Karpas-422 (cell line): ENCODE measurements around the gene VGLL4. TPM values are rescaled to one million over a fixed set of nuclear protein-coding genes. Genes with fewer than 3 reads are reported as not detected.
A peak's percentile ranks its signal among the peaks of the same experiment; 100 is the strongest.

Experiments
- DNase-seq: peaks from one replicate; pipeline ENCODE4 v3.0.0-alpha.2; 2015
- H2AFZ ChIP-seq: fragments of 200-600 bp; sonication (generic); 2 replicates; pipeline ENCODE4 v1.6.1; 2014; ENCODE audit warnings: antibody characterized with exemption, low read length, mixed read lengths
- H3K27ac ChIP-seq: fragments of 200-600 bp; sonication (generic); 2 replicates; pipeline ENCODE4 v1.5.1; 2014; ENCODE audit warnings: mild to moderate bottlenecking, low read length, moderate library complexity
- H3K27me3 ChIP-seq: fragments of 200-600 bp; sonication (generic); 2 replicates; pipeline ENCODE4 v1.6.1; 2014; ENCODE audit warnings: low read length, mixed read lengths
- H3K36me3 ChIP-seq: fragments of 200-600 bp; sonication (generic); 2 replicates; pipeline ENCODE4 v1.6.1; 2014; ENCODE audit warnings: low read length, mixed read lengths; ENCODE audit not compliant: insufficient read depth
- H3K4me1 ChIP-seq: fragments of 200-600 bp; sonication (generic); 2 replicates; pipeline ENCODE4 v1.6.1; 2014; ENCODE audit warnings: mild to moderate bottlenecking, low read length, mixed read lengths
- H3K4me2 ChIP-seq: fragments of 200-600 bp; sonication (generic); 2 replicates; pipeline ENCODE4 v1.6.1; 2014; ENCODE audit warnings: low read length, low read depth, mild to moderate bottlenecking; ENCODE audit not compliant: poor library complexity, severe bottlenecking
- H3K4me3 ChIP-seq: fragments of 200-600 bp; sonication (generic); 2 replicates; pipeline ENCODE4 v1.5.1; 2014; ENCODE audit warnings: mild to moderate bottlenecking, antibody characterized with exemption, low read length, mixed read lengths
- H3K79me2 ChIP-seq: fragments of 200-600 bp; sonication (generic); 2 replicates; pipeline ENCODE4 v1.6.1; 2014; ENCODE audit warnings: mild to moderate bottlenecking, low read length, mixed read lengths
- H3K9ac ChIP-seq: fragments of 200-600 bp; sonication (generic); 2 replicates; pipeline ENCODE4 v1.6.0; 2014; ENCODE audit warnings: low read length
- H3K9me2 ChIP-seq: fragments of 200-600 bp; sonication (generic), shearing (Covaris generic); replicated peaks from 2 replicates; pipeline ENCODE4 v1.6.0; 2014; ENCODE audit warnings: mild to moderate bottlenecking, low read length, moderate library complexity; ENCODE audit not compliant: insufficient read depth
- H3K9me3 ChIP-seq: fragments of 300-700, 200-600 bp; sonication (generic); 2 replicates; pipeline ENCODE4 v1.6.1; 2014; ENCODE audit warnings: low read length, mixed read lengths
- H4K20me1 ChIP-seq: fragments of 200-600 bp; sonication (generic); 2 replicates; pipeline ENCODE4 v1.6.1; 2014; ENCODE audit warnings: mild to moderate bottlenecking, antibody characterized with exemption, low read length, low read depth; ENCODE audit not compliant: insufficient read depth
- total RNA-seq: library from RNA; depleted of rRNA; stranded (reverse); fragments of >200 nt; shearing (Covaris generic); gene quantifications from 2 replicates; pipeline ENCODE4 v1.2.3, GENCODE V29; 2014; ENCODE audit warnings: low replicate concordance

Gene VGLL4
- total RNA-seq, 1 experiment from 2014 or later, result 152 TPM

DNA sequence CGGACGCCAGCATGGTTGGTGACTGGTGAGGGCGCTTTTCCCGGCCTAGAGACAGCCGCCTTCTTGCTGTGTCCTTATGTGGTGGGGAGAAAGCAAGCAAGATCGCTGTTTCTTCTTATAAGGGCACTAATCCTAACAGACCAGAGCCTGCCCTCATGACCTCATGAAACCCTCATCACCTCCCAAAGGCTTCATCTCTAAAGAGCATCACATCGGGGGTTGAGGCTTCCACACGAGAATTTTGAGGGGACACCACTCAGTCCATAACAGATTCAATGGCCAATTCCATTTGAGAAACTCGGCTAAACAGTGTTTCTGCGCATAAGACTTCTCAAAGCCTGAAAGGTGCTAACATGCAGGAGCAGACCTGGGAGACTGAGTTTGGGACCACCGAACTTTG lies 54.0 kb downstream of the VGLL4 start:
- no peak for DNase-seq
- H3K9me3 ChIP-seq, result no peaks in the 10 kb centered on the region
- H4K20me1 ChIP-seq, result peaks cover 16% of the 10 kb centered on the region; the same call in 1 of the 2 replicates
- H3K36me3 ChIP-seq, result peaks cover 3% of the 10 kb centered on the region
- no peaks in the 10 kb centered on the region for H3K27me3 ChIP-seq
- H3K9ac ChIP-seq, result no peak overlapping the region
- H3K27ac ChIP-seq, result no peak overlapping the region
- no peak overlapping the region for H2AFZ ChIP-seq
- no peak overlapping the region for H3K4me2 ChIP-seq
- no peaks in the 10 kb centered on the region for H3K9me2 ChIP-seq
- peaks cover 86% of the 10 kb centered on the region for H3K4me1 ChIP-seq
- peaks cover 100% of the 10 kb centered on the region for H3K79me2 ChIP-seq
- no peak overlapping the region for H3K4me3 ChIP-seq

DNA sequence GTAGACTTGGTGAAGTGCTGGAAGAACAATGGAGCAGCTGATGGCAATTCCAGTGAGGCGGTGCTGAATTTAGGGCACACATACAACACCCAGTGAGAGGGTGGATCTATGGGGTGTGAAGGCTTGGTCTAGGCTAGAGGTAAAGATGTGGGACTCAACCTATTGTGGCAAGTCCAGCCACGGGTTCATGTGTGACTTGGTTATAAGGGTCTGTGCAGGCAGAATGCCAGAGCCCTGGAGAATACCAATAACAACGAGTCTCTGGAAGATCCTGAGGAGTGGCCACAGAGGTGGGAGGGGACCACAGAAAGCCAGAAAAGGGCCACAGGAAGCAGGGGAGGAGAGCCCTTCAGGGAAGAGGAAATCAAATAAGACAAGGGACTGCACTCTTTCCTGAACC lies 55.0 kb downstream of the VGLL4 start:
- H3K36me3 ChIP-seq, result peaks cover 4% of the 10 kb centered on the region; the same call in 1 of the 2 replicates
- no peak overlapping the region for H3K27ac ChIP-seq
- no peaks in the 10 kb centered on the region for H3K9me3 ChIP-seq
- no peak overlapping the region for H3K9ac ChIP-seq
- no peak overlapping the region for H2AFZ ChIP-seq
- no peak overlapping the region for H3K4me3 ChIP-seq
- DNase-seq, result no peak
- peaks cover 13% of the 10 kb centered on the region; the same call in 1 of the 2 replicates for H4K20me1 ChIP-seq
- H3K79me2 ChIP-seq, result peaks cover 100% of the 10 kb centered on the region
- peaks cover 86% of the 10 kb centered on the region for H3K4me1 ChIP-seq
- H3K27me3 ChIP-seq, result no peaks in the 10 kb centered on the region
- no peaks in the 10 kb centered on the region for H3K9me2 ChIP-seq
- no peak overlapping the region for H3K4me2 ChIP-seq

DNA sequence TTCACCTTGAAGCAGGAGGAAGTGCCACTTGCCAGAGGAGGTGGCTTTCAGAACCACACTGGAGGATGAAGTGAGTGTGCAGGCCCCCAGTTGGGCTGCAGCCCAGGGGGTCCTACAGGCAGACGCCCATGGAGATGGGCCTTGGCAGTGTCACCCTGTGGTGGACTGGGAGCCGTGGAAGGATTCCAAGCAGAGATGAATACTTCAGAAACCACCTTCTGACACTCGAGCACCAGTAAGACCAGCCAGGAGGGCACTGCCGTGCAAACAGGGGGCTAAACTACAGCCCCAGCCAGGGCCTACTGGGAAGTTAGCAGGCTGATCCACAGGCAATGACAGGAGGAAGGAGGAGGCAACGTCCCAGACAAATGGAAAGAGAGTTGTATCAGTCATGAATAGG lies 55.4 kb downstream of the VGLL4 start:
- H3K9me2 ChIP-seq, result no peaks in the 10 kb centered on the region
- H3K27me3 ChIP-seq, result no peaks in the 10 kb centered on the region
- H3K9ac ChIP-seq, result no peak overlapping the region
- no peak overlapping the region for H3K4me2 ChIP-seq
- H3K4me3 ChIP-seq, result no peak overlapping the region
- peaks cover 86% of the 10 kb centered on the region for H3K4me1 ChIP-seq
- DNase-seq, result no peak
- H3K9me3 ChIP-seq, result no peaks in the 10 kb centered on the region
- H3K79me2 ChIP-seq, result peaks cover 100% of the 10 kb centered on the region
- peaks cover 17% of the 10 kb centered on the region; the same call in 1 of the 2 replicates for H4K20me1 ChIP-seq
- no peak overlapping the region for H3K27ac ChIP-seq
- H2AFZ ChIP-seq, result no peak overlapping the region
- peaks cover 4% of the 10 kb centered on the region; the same call in 1 of the 2 replicates for H3K36me3 ChIP-seq

DNA sequence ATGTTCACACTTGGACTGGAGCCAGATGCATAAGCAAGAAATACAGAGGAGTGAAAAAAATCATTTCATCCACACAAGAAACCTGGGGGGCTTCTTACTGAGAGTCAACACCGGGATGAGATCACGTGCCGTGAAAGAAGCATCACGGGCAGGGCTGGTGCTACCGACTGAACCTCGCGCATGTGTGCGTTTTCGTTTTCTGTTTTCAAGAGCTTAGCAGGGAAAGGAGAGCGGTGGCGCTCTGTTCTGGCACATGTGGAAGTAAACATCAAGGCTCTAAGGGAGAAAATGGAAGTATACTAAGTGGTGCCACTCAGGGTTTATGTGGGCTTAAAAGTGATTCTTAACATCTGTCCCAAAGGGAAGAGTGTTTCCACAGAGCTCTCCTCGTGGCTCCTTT lies 55.9 kb downstream of the VGLL4 start:
- peaks cover 100% of the 10 kb centered on the region for H3K79me2 ChIP-seq
- DNase-seq, result no peak
- H3K9me3 ChIP-seq, result no peaks in the 10 kb centered on the region
- no peak overlapping the region for H3K4me2 ChIP-seq
- H3K27ac ChIP-seq, result no peak overlapping the region
- H3K9me2 ChIP-seq, result no peaks in the 10 kb centered on the region
- H3K27me3 ChIP-seq, result no peaks in the 10 kb centered on the region
- peaks cover 22% of the 10 kb centered on the region; the same call in 1 of the 2 replicates for H4K20me1 ChIP-seq
- peaks cover 88% of the 10 kb centered on the region for H3K4me1 ChIP-seq
- peaks cover 4% of the 10 kb centered on the region; the same call in 1 of the 2 replicates for H3K36me3 ChIP-seq
- H2AFZ ChIP-seq, result no peak overlapping the region
- no peak overlapping the region for H3K9ac ChIP-seq
- no peak overlapping the region for H3K4me3 ChIP-seq

DNA sequence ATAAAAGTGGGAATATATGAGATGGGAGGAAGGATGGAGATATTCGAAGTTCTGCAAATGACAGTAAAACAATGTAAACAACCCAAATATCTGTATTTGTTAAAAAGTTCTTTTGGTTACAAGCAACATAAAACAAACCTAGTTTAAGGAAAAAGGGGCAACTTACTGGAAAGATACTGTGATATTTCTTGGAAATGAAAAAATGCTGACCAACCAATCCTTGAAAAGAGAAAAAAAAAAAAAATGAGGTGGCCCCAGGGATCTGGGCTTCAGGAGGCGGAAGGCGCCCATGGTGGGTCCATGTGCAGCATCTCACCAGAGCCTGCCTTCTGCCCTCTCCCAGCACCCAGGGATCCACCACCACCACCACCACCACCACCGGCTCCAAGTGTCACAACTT lies 59.1 kb downstream of the VGLL4 start:
- H3K4me3 ChIP-seq, result no peak overlapping the region
- H3K27ac ChIP-seq, result no peak overlapping the region
- H3K4me2 ChIP-seq, result peak overlapping the region; percentile 17
- H3K36me3 ChIP-seq, result peaks cover 7% of the 10 kb centered on the region; the same call in 1 of the 2 replicates
- no peak overlapping the region for H2AFZ ChIP-seq
- H3K4me1 ChIP-seq, result peaks cover 70% of the 10 kb centered on the region
- no peaks in the 10 kb centered on the region for H3K27me3 ChIP-seq
- no peak overlapping the region for H3K9ac ChIP-seq
- no peaks in the 10 kb centered on the region for H3K9me2 ChIP-seq
- H3K79me2 ChIP-seq, result peaks cover 100% of the 10 kb centered on the region
- DNase-seq, result no peak
- peaks cover 25% of the 10 kb centered on the region; the same call in 1 of the 2 replicates for H4K20me1 ChIP-seq
- H3K9me3 ChIP-seq, result no peaks in the 10 kb centered on the region

DNA sequence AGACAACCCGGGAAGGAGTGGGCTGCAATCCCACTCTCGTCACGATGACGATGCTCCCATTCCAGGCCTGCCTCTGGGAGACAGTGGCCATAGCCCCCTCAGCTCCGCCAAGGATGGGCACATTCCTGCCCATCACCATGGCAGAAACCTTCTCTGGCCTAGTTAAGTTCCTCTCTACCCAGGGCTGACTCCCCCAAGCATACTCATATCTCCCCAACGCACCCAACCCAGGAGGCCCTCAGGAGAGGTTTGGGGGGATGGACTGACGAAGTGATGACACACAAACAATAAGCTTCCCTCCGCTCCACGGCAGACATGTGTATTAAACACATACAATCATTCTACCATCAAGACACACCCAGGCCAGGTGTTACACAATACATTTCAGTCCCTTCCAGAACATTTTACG lies 60.1 kb downstream of the VGLL4 start:
- Histone ChIP-seq H3K79me2 (peaks cover 99% of the 10 kb centered on the region), H4K20me1 (peaks cover 23% of the 10 kb centered on the region; the same call in 1 of the 2 replicates), H3K4me1 (peaks cover 67% of the 10 kb centered on the region), H3K9ac (peak overlapping the region; percentile 19; the same call in 1 of the 2 replicates), H3K27ac (peak overlapping the region; percentile 61), H2AFZ (no peak overlapping the region), H3K36me3 (peaks cover 7% of the 10 kb centered on the region; the same call in 1 of the 2 replicates), H3K9me3 (no peaks in the 10 kb centered on the region), H3K4me3 (no peak overlapping the region), H3K4me2 (peak overlapping the region; percentile 44), H3K9me2 (no peaks in the 10 kb centered on the region), H3K27me3 (no peaks in the 10 kb centered on the region)
- no peak for DNase-seq

DNA sequence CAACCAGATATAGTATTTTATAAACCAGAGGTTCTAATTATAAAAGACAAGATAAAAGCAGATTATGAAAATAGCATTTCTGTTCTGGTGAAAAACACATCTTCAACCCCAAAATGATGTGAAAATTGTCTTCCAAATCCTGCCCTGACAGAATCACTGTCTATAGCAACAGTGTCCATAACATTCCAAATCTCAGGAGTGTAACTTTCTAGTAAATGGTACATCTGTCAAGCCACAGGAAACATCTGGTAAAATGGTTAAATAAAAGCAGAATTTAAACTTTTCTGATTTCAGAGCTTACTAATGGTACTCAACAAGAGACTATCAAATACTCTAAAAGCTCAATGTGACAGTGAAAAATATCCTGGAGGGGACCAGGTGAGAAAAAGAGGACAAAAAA lies 60.5 kb downstream of the VGLL4 start:
- peak overlapping the region; percentile 61 for H3K27ac ChIP-seq

DNA sequence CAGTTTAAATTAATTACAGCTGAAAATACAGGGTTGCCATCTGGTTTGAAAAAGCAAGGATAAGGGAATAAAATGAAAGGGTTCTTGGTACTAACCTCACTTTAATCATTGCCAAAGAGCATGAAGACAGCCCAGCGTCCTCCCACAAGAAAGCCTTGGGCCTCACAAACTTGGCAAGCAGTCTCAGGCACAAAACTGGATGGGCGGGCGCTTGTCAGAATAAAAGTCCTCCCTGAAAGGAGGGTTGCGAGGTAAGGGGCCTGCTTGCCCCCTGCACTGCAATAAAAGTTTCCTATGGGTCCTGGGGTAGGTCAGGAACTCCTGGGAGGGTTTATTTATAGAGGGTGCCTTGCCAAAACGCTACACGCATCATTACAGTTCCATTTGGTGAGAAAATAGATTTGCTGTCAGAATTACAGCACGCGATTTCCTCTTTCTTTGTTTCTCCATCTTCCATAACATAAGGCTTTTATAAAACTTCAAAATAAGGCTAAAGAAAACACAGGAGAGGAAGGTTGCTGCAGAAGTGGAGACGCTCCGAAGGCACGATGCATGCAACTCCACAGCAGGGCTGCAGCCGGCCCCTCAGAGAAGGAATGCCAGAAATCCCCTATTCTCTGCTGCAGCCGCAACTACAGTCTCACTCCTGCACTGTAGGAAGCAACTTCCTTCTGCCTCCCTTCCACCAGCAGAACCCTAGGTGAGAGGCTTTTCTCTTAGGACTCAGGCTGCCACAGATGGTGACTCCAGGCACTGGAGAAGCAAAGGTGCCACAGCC lies 61.3 kb downstream of the VGLL4 start:
- Histone ChIP-seq H3K4me3 (no peak overlapping the region), H3K27ac (peak overlapping the region; percentile 61), H3K9me2 (no peaks in the 10 kb centered on the region), H3K27me3 (no peaks in the 10 kb centered on the region), H3K9me3 (no peaks in the 10 kb centered on the region), H3K9ac (peak overlapping the region; percentile 19; the same call in 1 of the 2 replicates), H3K4me2 (peak overlapping the region; percentile 44), H4K20me1 (peaks cover 28% of the 10 kb centered on the region), H3K79me2 (peaks cover 99% of the 10 kb centered on the region), H3K4me1 (peaks cover 56% of the 10 kb centered on the region), H3K36me3 (peaks cover 7% of the 10 kb centered on the region; the same call in 1 of the 2 replicates), H2AFZ (no peak overlapping the region)
- DNase-seq, result no peak

More for the DNA sequence above, 60.5 kb downstream of the VGLL4 start:
- Histone ChIP-seq H3K27me3 (no peaks in the 10 kb centered on the region), H3K9me3 (no peaks in the 10 kb centered on the region), H3K4me2 (peak overlapping the region; percentile 44), H4K20me1 (peaks cover 19% of the 10 kb centered on the region), H3K36me3 (peaks cover 7% of the 10 kb centered on the region; the same call in 1 of the 2 replicates), H3K4me1 (peaks cover 63% of the 10 kb centered on the region), H3K9me2 (no peaks in the 10 kb centered on the region), H2AFZ (no peak overlapping the region), H3K9ac (peak overlapping the region; percentile 19; the same call in 1 of the 2 replicates), H3K79me2 (peaks cover 99% of the 10 kb centered on the region), H3K4me3 (no peak overlapping the region)
- no peak for DNase-seq
